ENCODE data around the gene USP7. TPM values are rescaled to one million over a fixed set of nuclear protein-coding genes. Genes with fewer than 3 reads are reported as not detected.

Gene USP7
- total RNA-seq, 2 experiments from 2014 or later = 259 to 268 TPM

DNA sequence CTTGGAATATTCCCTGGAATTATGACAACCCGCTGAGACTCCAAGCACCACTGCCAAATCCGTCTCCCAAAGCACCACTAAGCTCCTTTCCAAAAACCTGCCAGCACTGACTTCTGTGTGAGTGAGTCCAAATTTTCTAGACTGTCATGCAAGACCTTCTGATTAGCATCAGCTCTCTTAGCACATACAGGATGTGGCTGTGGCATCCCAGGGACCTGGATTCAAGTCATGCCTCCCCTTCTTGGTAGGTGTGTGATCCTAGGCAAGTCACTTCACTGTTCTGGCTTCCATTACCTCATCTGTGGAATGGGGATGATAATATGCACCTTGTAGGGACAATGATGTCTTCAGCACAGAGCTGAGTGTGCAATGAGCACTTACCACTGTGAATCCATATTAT lies 38.3 kb upstream of the USP7 start:
- Mint-ChIP-seq H3K4me3 (no peak overlapping the region), H3K36me3 (ENCODE audit: low read depth) (no peaks in the 10 kb centered on the region), H3K9me3 (no peaks in the 10 kb centered on the region), H3K4me1 (ENCODE audit: low read depth) (no peaks in the 10 kb centered on the region), H3K27ac (no peak overlapping the region), H3K27me3 (peaks cover 5% of the 10 kb centered on the region)
- H3K27ac ChIP-seq (ENCODE audit: low read depth in 1 of 2, low read length in 2 of 2) = no peak overlapping the region
- H3K9me3 ChIP-seq (ENCODE audit: control insufficient read depth in 1 of 2, insufficient read depth in 1 of 2, low read length in 2 of 2) = no peaks in the 10 kb centered on the region
- ChIA-PET CTCF (no interaction called here), POLR2A (no interaction called here)
- intact Hi-C loops (cut with DNase I, micrococcal nuclease) = no loop called here
- peaks cover 0 to under 1% of the 10 kb centered on the region in 2 experiments for H3K27me3 ChIP-seq (ENCODE audit: control insufficient read depth in 1 of 2, insufficient read depth in 2 of 2, low read length in 2 of 2)
- H3K4me3 ChIP-seq (ENCODE audit: low read length) = no peak overlapping the region
- DNase-seq = no peak
- H3K4me1 ChIP-seq (ENCODE audit: insufficient read depth, low read length) = no peaks in the 10 kb centered on the region
- TF ChIP-seq, protein P1, sequence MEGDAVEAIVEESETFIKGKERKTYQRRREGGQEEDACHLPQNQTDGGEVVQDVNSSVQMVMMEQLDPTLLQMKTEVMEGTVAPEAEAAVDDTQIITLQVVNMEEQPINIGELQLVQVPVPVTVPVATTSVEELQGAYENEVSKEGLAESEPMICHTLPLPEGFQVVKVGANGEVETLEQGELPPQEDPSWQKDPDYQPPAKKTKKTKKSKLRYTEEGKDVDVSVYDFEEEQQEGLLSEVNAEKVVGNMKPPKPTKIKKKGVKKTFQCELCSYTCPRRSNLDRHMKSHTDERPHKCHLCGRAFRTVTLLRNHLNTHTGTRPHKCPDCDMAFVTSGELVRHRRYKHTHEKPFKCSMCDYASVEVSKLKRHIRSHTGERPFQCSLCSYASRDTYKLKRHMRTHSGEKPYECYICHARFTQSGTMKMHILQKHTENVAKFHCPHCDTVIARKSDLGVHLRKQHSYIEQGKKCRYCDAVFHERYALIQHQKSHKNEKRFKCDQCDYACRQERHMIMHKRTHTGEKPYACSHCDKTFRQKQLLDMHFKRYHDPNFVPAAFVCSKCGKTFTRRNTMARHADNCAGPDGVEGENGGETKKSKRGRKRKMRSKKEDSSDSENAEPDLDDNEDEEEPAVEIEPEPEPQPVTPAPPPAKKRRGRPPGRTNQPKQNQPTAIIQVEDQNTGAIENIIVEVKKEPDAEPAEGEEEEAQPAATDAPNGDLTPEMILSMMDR (IDR thresholded peaks at IDR 0.05) = no peak
- ATAC-seq (ENCODE audit: poor library complexity) = no peak
- no peaks in the 10 kb centered on the region for H3K36me3 ChIP-seq (ENCODE audit: insufficient read depth, low read length)

DNA sequence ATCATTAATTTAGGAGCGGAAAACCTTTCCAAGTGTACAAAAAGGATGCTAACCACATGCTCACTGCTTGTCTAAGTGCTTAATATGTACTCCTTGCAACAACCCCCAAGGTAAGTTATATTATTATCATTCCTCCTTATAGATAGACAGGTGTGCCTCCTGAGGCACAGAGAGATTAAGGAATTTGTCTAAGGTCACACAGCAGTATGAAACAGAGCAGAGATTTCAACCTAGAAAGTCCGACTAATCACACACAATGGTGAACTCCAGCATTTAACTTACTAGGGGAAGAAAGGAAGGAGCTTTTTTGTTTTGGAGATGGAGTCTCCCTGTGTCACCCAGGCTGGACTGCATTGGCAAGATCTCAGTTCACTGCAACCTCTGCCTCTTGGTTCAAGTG lies 37.0 kb upstream of the USP7 start:
- H3K4me3 Mint-ChIP-seq = no peak overlapping the region

DNA sequence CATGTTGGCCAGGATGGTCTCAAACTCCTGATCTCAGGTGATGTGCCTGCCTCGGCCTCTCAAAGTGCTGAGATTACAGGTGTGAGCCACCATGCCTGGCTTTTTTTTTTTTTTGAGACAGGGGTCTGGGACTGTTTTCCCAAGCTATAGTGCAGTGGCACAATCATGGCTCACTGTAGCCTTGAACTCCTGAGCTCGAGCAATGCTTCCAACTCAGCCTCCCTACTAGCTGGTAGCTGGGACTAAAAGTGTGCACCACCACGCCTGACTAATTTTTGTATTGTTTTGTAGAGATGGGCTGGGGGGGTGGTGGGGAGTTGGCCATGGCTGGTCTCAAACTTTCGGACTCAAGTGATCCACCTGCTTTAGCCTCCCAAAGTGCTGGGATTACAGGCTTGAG lies 36.1 kb upstream of the USP7 start:
- H3K9me3 Mint-ChIP-seq = no peaks in the 10 kb centered on the region
- no peaks in the 10 kb centered on the region for H3K27me3 ChIP-seq (ENCODE audit: control insufficient read depth in 1 of 2, insufficient read depth in 2 of 2, low read length in 2 of 2)
- POLR2A ChIA-PET = no interaction called here
- no peak overlapping the region for H3K27ac Mint-ChIP-seq
- no peaks in the 10 kb centered on the region for H3K4me1 ChIP-seq (ENCODE audit: insufficient read depth, low read length)
- H3K36me3 Mint-ChIP-seq (ENCODE audit: low read depth) = no peaks in the 10 kb centered on the region
- H3K27ac ChIP-seq (ENCODE audit: low read depth in 1 of 2, low read length in 2 of 2) = no peak overlapping the region
- H3K9me3 ChIP-seq (ENCODE audit: control insufficient read depth in 1 of 2, insufficient read depth in 1 of 2, low read length in 2 of 2) = no peaks in the 10 kb centered on the region
- H3K4me3 Mint-ChIP-seq = no peak overlapping the region
- no peaks in the 10 kb centered on the region for H3K4me1 Mint-ChIP-seq (ENCODE audit: low read depth)
- no peak for DNase-seq
- ATAC-seq (ENCODE audit: poor library complexity) = no peak
- H3K36me3 ChIP-seq (ENCODE audit: insufficient read depth, low read length) = no peaks in the 10 kb centered on the region
- intact Hi-C loops (cut with DNase I, micrococcal nuclease) = no loop called here
- no peaks in the 10 kb centered on the region for H3K27me3 Mint-ChIP-seq
- no peak overlapping the region for H3K4me3 ChIP-seq (ENCODE audit: low read length)
- CTCF ChIA-PET = no interaction called here
- TF ChIP-seq, protein P1 (IDR thresholded peaks at IDR 0.05) = no peak

More for the DNA sequence above, 37.0 kb upstream of the USP7 start:
- TF ChIP-seq, protein P1 (IDR thresholded peaks at IDR 0.05) = no peak
- DNase-seq = no peak
- no peak overlapping the region for H3K4me3 ChIP-seq (ENCODE audit: low read length)
- no peak overlapping the region for H3K27ac ChIP-seq (ENCODE audit: low read depth in 1 of 2, low read length in 2 of 2)
- Mint-ChIP-seq H3K27me3 (no peaks in the 10 kb centered on the region), H3K36me3 (ENCODE audit: low read depth) (no peaks in the 10 kb centered on the region), H3K27ac (no peak overlapping the region), H3K9me3 (no peaks in the 10 kb centered on the region), H3K4me1 (ENCODE audit: low read depth) (no peaks in the 10 kb centered on the region)
- H3K36me3 ChIP-seq (ENCODE audit: insufficient read depth, low read length) = no peaks in the 10 kb centered on the region
- no peak for ATAC-seq (ENCODE audit: poor library complexity)
- intact Hi-C loops (cut with DNase I, micrococcal nuclease) = no loop called here
- CTCF ChIA-PET = no interaction called here
- no peaks in the 10 kb centered on the region for H3K9me3 ChIP-seq (ENCODE audit: control insufficient read depth in 1 of 2, insufficient read depth in 1 of 2, low read length in 2 of 2)
- no peaks in the 10 kb centered on the region for H3K27me3 ChIP-seq (ENCODE audit: control insufficient read depth in 1 of 2, insufficient read depth in 2 of 2, low read length in 2 of 2)
- H3K4me1 ChIP-seq (ENCODE audit: insufficient read depth, low read length) = no peaks in the 10 kb centered on the region
- POLR2A ChIA-PET = no interaction called here

Measured in CD4-positive, alpha-beta T cell (primary cell).